ENCODE data around the gene ATP2A3.

Gene ATP2A3

GRCh38 chr17:3972931-3973330 lies 8.7 kb upstream of the ATP2A3 start:
- no peak for DNase-seq (ENCODE audit: low spot score)

- DNase-seq (ENCODE audit: low spot score), result no peak
Observed at GRCh38 chr17:3972281-3972731, 8.1 kb upstream of the ATP2A3 start.

GRCh38 chr17:3970668-3971067 lies 6.4 kb upstream of the ATP2A3 start:
- DNase-seq (ENCODE audit: low spot score), result no peak

DNA sequence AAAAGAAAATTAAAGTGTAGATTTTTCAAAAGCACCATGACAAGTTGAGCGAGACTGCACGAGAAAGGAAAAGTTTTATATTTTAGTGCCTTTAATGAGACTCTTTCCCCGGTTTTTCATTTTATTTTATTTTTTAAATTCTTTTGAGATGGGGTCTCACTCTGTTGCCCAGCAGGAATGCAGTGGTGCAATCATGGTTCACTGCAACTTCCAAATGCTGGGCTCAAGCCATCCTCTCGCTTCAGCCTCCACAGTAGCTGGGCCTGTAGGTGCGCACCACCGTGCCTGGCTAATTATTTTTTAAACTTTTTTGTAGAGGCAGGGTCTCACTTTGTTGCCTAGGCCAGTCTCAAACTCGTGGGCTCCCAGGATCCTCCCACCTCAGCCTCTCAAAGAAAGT lies 5.7 kb upstream of the ATP2A3 start:
- no peak for DNase-seq (ENCODE audit: low spot score)

DNA sequence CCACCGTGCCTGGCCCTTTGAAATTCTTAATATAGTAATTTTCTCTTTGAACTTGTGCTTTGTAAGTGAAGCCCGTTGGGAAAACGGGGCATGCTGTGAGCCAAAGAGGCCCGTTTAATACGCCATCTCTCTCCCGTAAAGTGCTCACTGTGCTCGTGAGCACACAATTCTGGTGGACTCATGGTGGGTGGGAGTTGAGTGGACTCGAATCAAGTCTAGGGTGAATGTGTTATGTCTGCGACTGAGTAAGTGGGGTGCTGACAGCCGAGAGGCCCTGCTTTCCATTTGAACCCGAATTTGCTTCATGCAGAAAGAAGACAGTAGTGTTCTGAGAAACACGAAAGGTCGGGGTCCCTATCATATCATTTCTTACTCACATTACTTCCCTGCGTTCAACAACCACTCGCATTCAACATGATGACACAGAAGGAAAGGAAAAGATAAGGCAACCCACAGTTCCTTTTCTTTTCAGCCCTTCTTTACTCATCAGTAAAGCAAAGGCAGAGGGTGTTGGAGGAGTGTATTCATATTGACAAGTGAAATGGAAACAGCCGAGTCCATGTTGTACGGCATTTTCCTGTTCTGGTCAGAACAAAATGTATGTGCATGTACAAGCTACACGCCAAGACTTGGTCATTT lies 4.8 kb upstream of the ATP2A3 start:
- DNase-seq (ENCODE audit: low spot score), result no peak

DNA sequence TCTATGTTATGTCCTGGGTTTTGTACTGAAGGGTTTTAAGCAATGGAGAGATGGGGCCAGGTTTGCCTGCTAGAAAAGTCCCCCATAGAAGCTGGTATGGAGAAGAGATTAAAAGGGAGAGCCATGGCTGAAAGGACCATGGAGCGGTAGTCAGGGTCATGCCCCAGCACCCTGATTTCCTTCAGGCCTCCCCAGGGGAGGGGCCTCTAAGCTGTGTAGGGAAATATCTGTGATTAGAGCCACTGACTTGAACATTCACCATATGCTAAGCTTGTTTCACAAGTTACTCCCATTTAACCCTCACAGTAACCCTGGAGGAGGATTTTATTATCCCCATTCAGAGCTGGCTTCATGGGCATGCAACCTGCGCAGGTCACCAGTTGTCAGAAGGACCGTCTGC lies 3.8 kb upstream of the ATP2A3 start:
- DNase-seq (ENCODE audit: low spot score), result no peak

DNA sequence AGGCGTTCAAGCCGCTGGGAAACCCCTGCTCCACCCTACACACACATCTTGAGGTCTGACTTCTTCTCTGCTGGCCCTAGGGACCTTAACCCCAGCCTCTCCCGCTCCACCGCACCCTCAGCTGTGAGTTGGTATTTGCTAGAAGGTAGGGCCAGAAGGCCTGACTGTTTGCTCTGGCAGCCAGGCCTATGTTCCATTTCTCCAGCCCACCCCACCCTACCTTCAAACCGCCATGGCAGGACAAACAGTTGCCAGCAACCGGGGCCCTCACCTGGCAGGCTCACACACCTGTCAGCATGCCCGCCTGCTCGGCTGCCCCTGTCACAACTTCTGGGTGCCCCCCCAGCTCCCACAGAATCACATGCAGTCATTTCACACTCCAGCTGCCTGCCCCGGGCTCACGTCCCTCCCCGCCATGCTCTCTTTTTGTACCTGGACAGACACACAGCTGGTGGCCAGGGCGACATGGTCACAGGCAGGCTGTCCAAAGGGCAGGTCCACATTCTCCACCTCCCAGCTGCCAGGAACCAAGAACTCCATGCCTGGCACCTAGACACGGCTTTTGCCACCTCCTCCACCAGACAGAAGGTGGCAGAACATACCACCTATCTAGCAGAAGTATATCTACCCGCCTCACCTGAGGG lies 2.6 kb upstream of the ATP2A3 start:
- no peak for DNase-seq (ENCODE audit: low spot score)

DNA sequence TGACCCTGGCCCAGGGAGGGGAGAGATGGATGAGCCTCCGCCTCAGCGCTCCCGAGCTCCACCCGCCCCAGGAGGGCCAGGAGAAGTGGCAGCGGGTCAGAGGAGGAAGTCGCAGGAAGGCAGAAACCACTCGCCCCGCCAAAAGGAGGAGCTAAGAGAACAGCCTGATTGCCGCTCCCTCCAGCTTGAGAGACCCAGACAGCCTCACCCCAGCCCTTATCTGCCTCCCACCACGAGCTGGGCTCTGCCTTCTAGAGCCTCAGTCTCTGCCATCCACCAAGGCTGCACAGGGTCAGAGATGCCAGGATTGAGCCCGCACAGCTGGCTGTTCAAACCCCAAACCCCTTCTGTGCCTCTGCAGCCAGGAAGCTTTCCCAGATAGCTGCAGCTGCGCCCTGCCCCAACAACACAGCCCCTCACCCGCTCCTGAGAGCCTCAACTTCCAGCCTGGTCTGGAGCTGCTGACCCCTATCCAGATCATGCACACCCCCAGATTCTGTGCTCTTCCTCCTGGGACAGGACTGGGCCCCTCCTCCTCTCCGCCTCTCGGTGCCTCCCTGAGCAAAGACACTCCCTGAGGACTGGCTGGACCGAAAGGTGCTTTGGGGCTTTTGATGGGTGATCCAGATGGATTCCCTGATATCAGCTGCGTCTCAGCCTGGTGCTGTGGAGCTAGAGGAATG lies 1.0 kb upstream of the ATP2A3 start:
- peak; percentile 73 for DNase-seq (ENCODE audit: low spot score)

- DNase-seq (ENCODE audit: low spot score), result no peak
Observed at GRCh38 chr17:3963237-3964201, 718 bp downstream of the ATP2A3 start.

- no peak for DNase-seq (ENCODE audit: low spot score)
Observed at GRCh38 chr17:3962965-3963236, 1.3 kb downstream of the ATP2A3 start.

GRCh38 chr17:3962217-3962964 lies 1.8 kb downstream of the ATP2A3 start:
- DNase-seq (ENCODE audit: low spot score), result no peak

DNA sequence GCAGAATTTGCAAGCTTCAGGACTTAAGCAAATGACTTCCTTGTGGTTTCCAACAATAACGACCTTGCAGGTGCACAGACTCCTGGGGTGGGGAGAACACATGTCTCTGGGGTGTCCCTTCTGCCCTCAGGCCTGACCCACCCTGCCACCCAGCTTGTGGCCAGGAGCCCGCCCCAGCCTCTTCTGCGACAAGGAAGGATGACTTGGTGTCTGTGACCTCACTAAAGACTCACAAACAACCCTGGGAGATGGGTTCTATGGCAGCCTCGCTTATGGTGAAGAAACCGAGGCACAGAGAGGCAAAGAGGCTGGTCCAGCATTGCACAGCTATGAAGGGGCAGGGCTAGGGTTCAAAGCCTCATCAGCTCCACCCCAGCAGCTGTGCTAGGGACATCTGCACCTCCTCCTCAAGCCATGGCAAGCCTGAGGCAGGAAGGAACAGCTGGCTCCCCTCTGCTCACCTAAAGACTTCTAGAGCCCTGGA lies 2.6 kb downstream of the ATP2A3 start:
- no peak for DNase-seq (ENCODE audit: low spot score)

DNA sequence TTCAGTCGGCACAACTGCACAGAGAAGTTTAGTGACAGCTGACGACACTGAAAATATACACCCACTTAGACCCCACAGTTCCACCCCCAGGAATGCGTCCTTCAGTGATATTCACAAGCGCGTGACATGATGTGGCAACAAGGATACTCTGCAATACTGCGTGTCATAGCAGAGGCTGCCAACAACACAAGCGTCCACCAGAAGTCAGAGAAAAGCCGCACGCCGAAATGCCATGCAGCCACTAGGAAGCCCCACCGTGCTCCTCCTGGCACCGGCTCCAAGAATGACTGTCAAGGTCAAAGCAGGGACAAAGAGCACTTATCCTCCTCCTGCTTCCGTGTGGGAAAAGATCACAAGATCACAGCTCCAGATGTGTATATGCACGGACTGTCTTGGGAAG lies 3.5 kb downstream of the ATP2A3 start:
- DNase-seq (ENCODE audit: low spot score), result no peak

DNA sequence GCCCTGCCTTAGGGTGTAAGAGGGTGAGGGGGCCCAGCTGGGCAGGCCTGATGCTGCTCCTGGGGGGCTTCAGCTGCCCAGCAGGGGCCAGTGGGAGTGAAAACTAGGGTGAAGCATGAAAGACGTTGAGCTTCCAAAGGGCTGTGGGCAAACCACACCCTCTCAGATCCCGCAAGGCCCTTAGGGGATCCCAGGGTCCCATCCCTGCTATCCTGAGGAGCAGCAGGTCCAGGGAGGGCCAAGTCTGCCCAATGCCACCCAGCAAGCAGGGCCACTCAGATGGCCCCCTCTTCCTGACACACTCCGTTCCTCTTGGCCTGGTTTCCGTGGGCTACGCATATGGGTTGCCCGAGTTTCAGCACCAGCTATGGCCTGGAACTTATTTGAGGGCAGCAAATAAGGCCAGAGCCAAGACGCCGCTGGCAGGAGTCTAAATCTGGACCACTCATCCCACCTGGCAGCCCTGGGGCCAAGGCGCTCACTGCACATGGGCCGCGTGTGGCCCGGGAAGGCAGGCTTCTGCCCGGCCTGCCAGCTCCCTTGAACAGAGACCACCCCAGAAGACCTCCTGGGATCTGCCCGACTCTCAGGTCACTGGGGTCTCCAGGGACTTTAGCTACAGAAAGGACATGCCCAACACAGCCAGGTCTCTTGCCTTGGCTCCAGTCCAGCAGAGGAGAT lies 4.2 kb downstream of the ATP2A3 start:
- no peak for DNase-seq (ENCODE audit: low spot score)

- DNase-seq (ENCODE audit: low spot score), result no peak
Observed at GRCh38 chr17:3959295-3959899, 4.8 kb downstream of the ATP2A3 start.

GRCh38 chr17:3957735-3958599 lies 6.3 kb downstream of the ATP2A3 start:
- no peak for DNase-seq (ENCODE audit: low spot score)

DNA sequence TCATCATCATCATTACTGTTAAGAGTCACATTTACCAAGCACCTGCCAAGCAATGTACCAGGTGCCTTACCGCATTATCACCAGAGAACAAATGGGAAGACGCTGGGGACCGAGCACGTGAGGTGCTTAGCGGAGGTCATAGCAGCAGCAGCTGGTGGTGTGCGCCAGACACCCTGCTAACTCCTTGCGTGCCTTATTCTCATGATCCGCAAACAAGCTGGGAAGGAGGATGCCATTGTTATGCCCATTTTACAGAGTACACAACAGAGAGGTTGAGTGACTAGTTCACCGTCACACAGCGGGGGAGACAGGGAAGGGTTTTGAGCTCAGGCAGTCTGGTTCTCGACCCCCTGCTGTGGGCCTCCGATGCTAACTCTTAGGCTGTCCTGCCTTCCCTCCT lies 7.3 kb downstream of the ATP2A3 start:
- no peak for DNase-seq (ENCODE audit: low spot score)

- DNase-seq (ENCODE audit: low spot score), result no peak
Observed at GRCh38 chr17:3956327-3956957, 7.8 kb downstream of the ATP2A3 start.

GRCh38 chr17:3955673-3955988 lies 8.6 kb downstream of the ATP2A3 start:
- DNase-seq (ENCODE audit: low spot score), result no peak
